ENCODE measurements around the gene CYP21A2.
A peak's percentile ranks its signal among the peaks of the same experiment; 100 is the strongest.
"Not testable (repeated sequence)": the region's sequence is repeated elsewhere in the genome, so short reads cannot be mapped to it uniquely, and the experiment has no call there.

Gene CYP21A2

GRCh38 chr6:32042276-32042675, 4.1 kb downstream of the CYP21A2 start:
- not testable (repeated sequence) for H4K20me1 ChIP-seq, H3K9ac ChIP-seq, H3K4me2 ChIP-seq, H3K36me3 ChIP-seq, H3K9me3 ChIP-seq, H3K4me3 ChIP-seq, H3K27ac ChIP-seq, H3K27me3 ChIP-seq
- peaks cover 16% of the 10 kb centered on the region for H3K4me1 ChIP-seq

- not testable (repeated sequence) for H3K27ac ChIP-seq, H4K20me1 ChIP-seq, H3K36me3 ChIP-seq, H3K4me2 ChIP-seq, H3K9me3 ChIP-seq, H3K9ac ChIP-seq, H3K27me3 ChIP-seq, H3K4me3 ChIP-seq
- H3K4me1 ChIP-seq, result peaks cover 25% of the 10 kb centered on the region
These were observed 5.6 kb downstream of the CYP21A2 start for GRCh38 chr6:32043589-32044380.

- not testable (repeated sequence) for H3K4me3 ChIP-seq
- peaks cover 25% of the 10 kb centered on the region for H3K4me1 ChIP-seq
These were observed 6.7 kb downstream of the CYP21A2 start for GRCh38 chr6:32044916-32045315.

GRCh38 chr6:32045811-32046449, 7.7 kb downstream of the CYP21A2 start:
- Histone ChIP-seq H3K4me2 (peak overlapping the region; percentile 83), H3K4me1 (peaks cover 25% of the 10 kb centered on the region), H3K9ac (peak overlapping the region; percentile 43; the same call in 1 of the 2 replicates), H3K4me3 (0 out of 2 replicates have a peak overlapping the region, but pooled peaks have one; percentile 18), H4K20me1 (no peaks in the 10 kb centered on the region), H3K27ac (peak overlapping the region; percentile 37; the same call in 1 of the 2 replicates), H3K36me3 (no peaks in the 10 kb centered on the region), H3K27me3 (no peaks in the 10 kb centered on the region), H3K9me3 (no peaks in the 10 kb centered on the region)
- no peak for TF ChIP-seq Cebpa-rat (IDR thresholded peaks at IDR 0.05)

More at GRCh38 chr6:32044916-32045315, 6.7 kb downstream of the CYP21A2 start:
- not testable (repeated sequence) for H4K20me1 ChIP-seq, H3K36me3 ChIP-seq, H3K4me2 ChIP-seq, H3K9me3 ChIP-seq, H3K9ac ChIP-seq, H3K27me3 ChIP-seq, H3K27ac ChIP-seq

GRCh38 chr6:32046450-32047083, 8.4 kb downstream of the CYP21A2 start:
- H3K27ac ChIP-seq, result peak overlapping the region; percentile 37; the same call in 1 of the 2 replicates
- H4K20me1 ChIP-seq, result no peaks in the 10 kb centered on the region
- H3K4me1 ChIP-seq, result peaks cover 25% of the 10 kb centered on the region
- H3K4me3 ChIP-seq, result 0 out of 2 replicates have a peak overlapping the region, but pooled peaks have one; percentile 18
- peak overlapping the region; percentile 83 for H3K4me2 ChIP-seq
- H3K9ac ChIP-seq, result peak overlapping the region; percentile 43; the same call in 1 of the 2 replicates
- no peaks in the 10 kb centered on the region for H3K36me3 ChIP-seq
- TF ChIP-seq Cebpa-rat (IDR thresholded peaks at IDR 0.05), result no peak
- H3K9me3 ChIP-seq, result no peaks in the 10 kb centered on the region
- H3K27me3 ChIP-seq, result no peaks in the 10 kb centered on the region

GRCh38 chr6:32047084-32047478, 8.9 kb downstream of the CYP21A2 start:
- H3K4me3 ChIP-seq, result 0 out of 2 replicates have a peak overlapping the region, but pooled peaks have one; percentile 18
- H3K4me2 ChIP-seq, result peak overlapping the region; percentile 83
- H3K9me3 ChIP-seq, result no peaks in the 10 kb centered on the region
- TF ChIP-seq Cebpa-rat (IDR thresholded peaks at IDR 0.05), result no peak
- H3K4me1 ChIP-seq, result peaks cover 25% of the 10 kb centered on the region
- H3K27ac ChIP-seq, result peak overlapping the region; percentile 37; the same call in 1 of the 2 replicates
- H3K36me3 ChIP-seq, result no peaks in the 10 kb centered on the region
- no peaks in the 10 kb centered on the region for H4K20me1 ChIP-seq
- no peaks in the 10 kb centered on the region for H3K27me3 ChIP-seq
- H3K9ac ChIP-seq, result peak overlapping the region; percentile 43; the same call in 1 of the 2 replicates

- no peaks in the 10 kb centered on the region for H3K36me3 ChIP-seq
- no peaks in the 10 kb centered on the region for H3K9me3 ChIP-seq
- no peaks in the 10 kb centered on the region for H3K27me3 ChIP-seq
- H3K4me3 ChIP-seq, result no peak overlapping the region
- peak overlapping the region; percentile 83 for H3K4me2 ChIP-seq
- no peak for TF ChIP-seq Cebpa-rat (IDR thresholded peaks at IDR 0.05)
- H3K9ac ChIP-seq, result no peak overlapping the region
- H4K20me1 ChIP-seq, result no peaks in the 10 kb centered on the region
- H3K27ac ChIP-seq, result no peak overlapping the region
- H3K4me1 ChIP-seq, result peaks cover 26% of the 10 kb centered on the region
These were observed 9.3 kb downstream of the CYP21A2 start for GRCh38 chr6:32047539-32047854.

GRCh38 chr6:32047855-32048766, 9.9 kb downstream of the CYP21A2 start:
- no peak overlapping the region for H3K9ac ChIP-seq
- H3K4me2 ChIP-seq, result peak overlapping the region; percentile 83
- no peaks in the 10 kb centered on the region for H3K36me3 ChIP-seq
- no peak overlapping the region for H3K27ac ChIP-seq
- H3K27me3 ChIP-seq, result no peaks in the 10 kb centered on the region
- no peak overlapping the region for H3K4me3 ChIP-seq
- H4K20me1 ChIP-seq, result no peaks in the 10 kb centered on the region
- H3K4me1 ChIP-seq, result peaks cover 32% of the 10 kb centered on the region
- H3K9me3 ChIP-seq, result no peaks in the 10 kb centered on the region
- TF ChIP-seq Cebpa-rat (IDR thresholded peaks at IDR 0.05), result no peak

GRCh38 chr6:32049149-32049548, 10.9 kb downstream of the CYP21A2 start:
- H3K9ac ChIP-seq, H3K4me2 ChIP-seq, H4K20me1 ChIP-seq, H3K27ac ChIP-seq, H3K9me3 ChIP-seq, H3K27me3 ChIP-seq, H3K36me3 ChIP-seq, H3K4me3 ChIP-seq: not testable (repeated sequence)
- H3K4me1 ChIP-seq, result peaks cover 32% of the 10 kb centered on the region

- H3K27me3 ChIP-seq, H3K9me3 ChIP-seq, H3K9ac ChIP-seq, H3K27ac ChIP-seq, H3K4me2 ChIP-seq, H3K36me3 ChIP-seq, H4K20me1 ChIP-seq, H3K4me3 ChIP-seq: not testable (repeated sequence)
- peaks cover 32% of the 10 kb centered on the region for H3K4me1 ChIP-seq
These were observed 11.5 kb downstream of the CYP21A2 start for GRCh38 chr6:32049736-32050135.
